Gastrocnemius medialis (tissue), 4 donors: ENCODE data around the gene SLC36A1. TPM values are rescaled to one million over a fixed set of nuclear protein-coding genes. Genes with fewer than 3 reads are reported as not detected.

Experiments
- ATAC-seq, 2 donors: fragments of 150-250 bp; one replicate each; pipeline ENCODE4 v1.9.1; 2016
- DNase-seq, 2 donors: peaks; one replicate each; pipeline ENCODE4 v3.0.0-alpha.2; 2019
- H3K27ac ChIP-seq, 4 donors: fragments of 200-600 bp; sonication (generic); 1 replicate in 1 of 4; 2 replicates in 3 of 4; pipeline ENCODE4 v1.5.1; 2016 to 2018; ENCODE audit warnings: mild to moderate bottlenecking in 2 of 4, moderate library complexity in 1 of 4
- H3K27me3 ChIP-seq, 3 donors: fragments of 200-600 bp; sonication (generic) in 2 of 3; 1 replicate in 1 of 3; 2 replicates in 2 of 3; pipeline versions ENCODE4 v1.5.1 to v1.6.0; 2016 to 2019; ENCODE audit warnings: mild to moderate bottlenecking in 1 of 3, moderate library complexity in 1 of 3
- H3K36me3 ChIP-seq, 2 donors: fragments of 200-600 bp; sonication (generic) in 1 of 2; one replicate each; pipeline ENCODE4 v1.5.1; 2017 to 2018
- H3K4me1 ChIP-seq, 2 donors: fragments of 200-600 bp; sonication (generic) in 1 of 2; one replicate each; pipeline ENCODE4 v1.5.1; 2016 to 2017; ENCODE audit warnings: mild to moderate bottlenecking in 2 of 2
- H3K4me3 ChIP-seq, 4 donors: fragments of 200-600 bp; sonication (generic) in 3 of 4; 1 replicate in 1 of 4; 2 replicates in 3 of 4; pipeline ENCODE4 v1.5.1; 2016 to 2019; ENCODE audit warnings: mild to moderate bottlenecking in 2 of 4
- H3K9me3 ChIP-seq, 3 donors: fragments of 200-600 bp; sonication (generic) in 2 of 3; 1 replicate in 1 of 3; 2 replicates in 2 of 3; pipeline ENCODE4 v1.5.1; 2016 to 2019
- POLR2A ChIP-seq, 2 donors: fragments of 450-650 bp; IDR thresholded peaks; one replicate each; pipeline ENCODE4 v1.6.1; 2017; ENCODE audit warnings: antibody characterized with exemption in 2 of 2, mild to moderate bottlenecking in 2 of 2, moderate library complexity in 2 of 2
- in situ Hi-C, 4 donors: fragments of 200-750 bp; cut with MboI; loops; one replicate each; pipeline versions ENCODE4 v1.15.0 to v1.8.0; 2017; ENCODE audit warnings: low sequenced_read_pairs in 4 of 4
- intact Hi-C: fragments of 100-400 bp; cut with DNase I; formaldehyde crosslinking; loops from one replicate; pipeline ENCODE4 v1.15.1; 2023; ENCODE audit warnings: low total_unique reads
- total RNA-seq, 4 donors: library from RNA; depleted of rRNA; stranded (reverse); fragments of >200 nt; gene quantifications; one replicate each; pipeline versions ENCODE4 v1.1.0 to v1.2.3, GENCODE V29; 2016
- TF ChIP-seq, protein P1 (sequence below), 5 experiments: fragments of 450-650 bp in 3 of 5; fragments of 200-600 bp in 2 of 5; sonication (generic) in 2 of 5; IDR thresholded peaks in 4 of 5; conservative IDR thresholded peaks in 1 of 5; 1 replicate in 4 of 5; 2 replicates in 1 of 5; pipeline ENCODE4 v1.5.1; 2016 to 2019; ENCODE audit warnings: antibody characterized with exemption in 5 of 5, mild to moderate bottlenecking in 3 of 5, moderate library complexity in 3 of 5

Gene SLC36A1
- total RNA-seq, 4 donors from 2014 or later: 4.6 to 14.7 (median 8.5) TPM

- Histone ChIP-seq H3K9me3 (no peaks in the 10 kb centered on the region), H3K27me3 (no peaks in the 10 kb centered on the region), H3K36me3 (no peaks in the 10 kb centered on the region), H3K4me3 (no peak overlapping the region), H3K27ac (no peak overlapping the region), H3K4me1 (no peaks in the 10 kb centered on the region)
- ATAC-seq: no peak
- DNase-seq: no peak
- intact Hi-C loops: no loop called here
- TF ChIP-seq, protein P1, sequence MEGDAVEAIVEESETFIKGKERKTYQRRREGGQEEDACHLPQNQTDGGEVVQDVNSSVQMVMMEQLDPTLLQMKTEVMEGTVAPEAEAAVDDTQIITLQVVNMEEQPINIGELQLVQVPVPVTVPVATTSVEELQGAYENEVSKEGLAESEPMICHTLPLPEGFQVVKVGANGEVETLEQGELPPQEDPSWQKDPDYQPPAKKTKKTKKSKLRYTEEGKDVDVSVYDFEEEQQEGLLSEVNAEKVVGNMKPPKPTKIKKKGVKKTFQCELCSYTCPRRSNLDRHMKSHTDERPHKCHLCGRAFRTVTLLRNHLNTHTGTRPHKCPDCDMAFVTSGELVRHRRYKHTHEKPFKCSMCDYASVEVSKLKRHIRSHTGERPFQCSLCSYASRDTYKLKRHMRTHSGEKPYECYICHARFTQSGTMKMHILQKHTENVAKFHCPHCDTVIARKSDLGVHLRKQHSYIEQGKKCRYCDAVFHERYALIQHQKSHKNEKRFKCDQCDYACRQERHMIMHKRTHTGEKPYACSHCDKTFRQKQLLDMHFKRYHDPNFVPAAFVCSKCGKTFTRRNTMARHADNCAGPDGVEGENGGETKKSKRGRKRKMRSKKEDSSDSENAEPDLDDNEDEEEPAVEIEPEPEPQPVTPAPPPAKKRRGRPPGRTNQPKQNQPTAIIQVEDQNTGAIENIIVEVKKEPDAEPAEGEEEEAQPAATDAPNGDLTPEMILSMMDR (IDR thresholded peaks at IDR 0.05 in 4 of 5, conservative IDR thresholded peaks at IDR 0.05 in 1 of 5): no peak
- TF ChIP-seq POLR2A (IDR thresholded peaks at IDR 0.05): no peak
- in situ Hi-C loops: loop anchor here in 1 of 4 donors (10.0 kb wide), 1 partner anchor 127 kb away; no protein-coding TSS in a partner anchor
These were observed 80.8 kb downstream of the SLC36A1 start for GRCh38 chr5:151528153-151528552.

GRCh38 chr5:151528996-151529395 lies 81.6 kb downstream of the SLC36A1 start:
- H3K4me3 ChIP-seq: no peak overlapping the region
- no peaks in the 10 kb centered on the region for H3K9me3 ChIP-seq
- no peak for TF ChIP-seq POLR2A (IDR thresholded peaks at IDR 0.05)
- TF ChIP-seq, protein P1 (IDR thresholded peaks at IDR 0.05 in 4 of 5, conservative IDR thresholded peaks at IDR 0.05 in 1 of 5): no peak
- DNase-seq (no peak), ATAC-seq (no peak)
- intact Hi-C loops (no loop called here), in situ Hi-C loops (loop anchor here in 1 of 4 donors (10.0 kb wide), 1 partner anchor 126 kb away; no protein-coding TSS in a partner anchor)
- H3K36me3 ChIP-seq: no peaks in the 10 kb centered on the region
- no peak overlapping the region for H3K27ac ChIP-seq
- no peaks in the 10 kb centered on the region for H3K27me3 ChIP-seq
- H3K4me1 ChIP-seq: no peaks in the 10 kb centered on the region

GRCh38 chr5:151531581-151531980 lies 84.2 kb downstream of the SLC36A1 start:
- TF ChIP-seq, protein P1 (IDR thresholded peaks at IDR 0.05 in 4 of 5, conservative IDR thresholded peaks at IDR 0.05 in 1 of 5): no peak
- no peak for TF ChIP-seq POLR2A (IDR thresholded peaks at IDR 0.05)
- H3K4me1 ChIP-seq: no peaks in the 10 kb centered on the region
- DNase-seq: no peak
- H3K9me3 ChIP-seq: no peaks in the 10 kb centered on the region
- no peaks in the 10 kb centered on the region for H3K27me3 ChIP-seq
- ATAC-seq: no peak
- in situ Hi-C loops: no loop called here
- H3K27ac ChIP-seq: no peak overlapping the region
- H3K4me3 ChIP-seq: no peak overlapping the region
- intact Hi-C loops: no loop called here
- H3K36me3 ChIP-seq: no peaks in the 10 kb centered on the region

DNA sequence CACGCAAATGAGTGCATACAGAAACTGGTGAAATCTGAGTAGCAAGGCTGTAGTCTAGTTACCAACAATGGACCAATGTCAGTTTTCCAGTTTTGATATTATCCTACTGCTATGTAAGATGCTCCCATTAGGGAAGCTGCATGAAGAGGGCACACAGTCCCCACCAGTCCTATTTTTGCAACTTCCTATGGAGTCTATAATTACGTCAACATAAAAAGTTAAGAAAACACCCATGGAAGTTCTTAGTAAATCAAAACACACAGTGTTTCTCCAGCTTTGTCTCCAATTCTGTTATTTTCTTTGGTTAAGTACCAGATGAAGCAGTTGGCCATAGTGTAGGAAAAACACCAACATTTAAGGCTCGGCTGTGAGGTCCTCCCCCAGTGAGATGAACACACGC lies 85.0 kb downstream of the SLC36A1 start:
- DNase-seq: no peak
- Histone ChIP-seq H3K4me3 (no peak overlapping the region), H3K36me3 (no peaks in the 10 kb centered on the region), H3K9me3 (no peaks in the 10 kb centered on the region), H3K27me3 (no peaks in the 10 kb centered on the region), H3K4me1 (no peaks in the 10 kb centered on the region), H3K27ac (no peak overlapping the region)
- intact Hi-C loops: no loop called here
- in situ Hi-C loops: no loop called here
- no peak for ATAC-seq
- TF ChIP-seq POLR2A (IDR thresholded peaks at IDR 0.05): no peak
- TF ChIP-seq, protein P1 (IDR thresholded peaks at IDR 0.05 in 4 of 5, conservative IDR thresholded peaks at IDR 0.05 in 1 of 5): no peak

- Histone ChIP-seq H3K9me3 (no peaks in the 10 kb centered on the region), H3K36me3 (no peaks in the 10 kb centered on the region), H3K4me3 (no peak overlapping the region), H3K4me1 (no peaks in the 10 kb centered on the region), H3K27me3 (no peaks in the 10 kb centered on the region), H3K27ac (no peak overlapping the region)
- intact Hi-C loops: no loop called here
- DNase-seq (no peak), ATAC-seq (no peak)
- TF ChIP-seq, protein P1 (IDR thresholded peaks at IDR 0.05 in 4 of 5, conservative IDR thresholded peaks at IDR 0.05 in 1 of 5): no peak
- no peak for TF ChIP-seq POLR2A (IDR thresholded peaks at IDR 0.05)
- in situ Hi-C loops: no loop called here
These were observed 86.9 kb downstream of the SLC36A1 start for GRCh38 chr5:151534350-151534749.
